Activated CD4-positive, alpha-beta T cell treated with anti-CD3 and anti-CD28 coated beads, Interleukin-2, Interleukin-4, amounts not matched to agents 100 ng/mL and 50 ng/mL, durations not matched to agents 16 hours and 8 hours (primary cell): ENCODE measurements around the gene PAX2.

ENCODE experiments used
- DNase-seq: peaks from one replicate; pipeline ENCODE4 v3.0.0-alpha.2; 2020; ENCODE audit warnings: low spot score

The PAX2 gene

GRCh38 chr10:100724531-100725027, 20.8 kb upstream of the PAX2 start:
- no peak for DNase-seq

GRCh38 chr10:100725071-100725471, 20.3 kb upstream of the PAX2 start:
- DNase-seq = no peak

DNA sequence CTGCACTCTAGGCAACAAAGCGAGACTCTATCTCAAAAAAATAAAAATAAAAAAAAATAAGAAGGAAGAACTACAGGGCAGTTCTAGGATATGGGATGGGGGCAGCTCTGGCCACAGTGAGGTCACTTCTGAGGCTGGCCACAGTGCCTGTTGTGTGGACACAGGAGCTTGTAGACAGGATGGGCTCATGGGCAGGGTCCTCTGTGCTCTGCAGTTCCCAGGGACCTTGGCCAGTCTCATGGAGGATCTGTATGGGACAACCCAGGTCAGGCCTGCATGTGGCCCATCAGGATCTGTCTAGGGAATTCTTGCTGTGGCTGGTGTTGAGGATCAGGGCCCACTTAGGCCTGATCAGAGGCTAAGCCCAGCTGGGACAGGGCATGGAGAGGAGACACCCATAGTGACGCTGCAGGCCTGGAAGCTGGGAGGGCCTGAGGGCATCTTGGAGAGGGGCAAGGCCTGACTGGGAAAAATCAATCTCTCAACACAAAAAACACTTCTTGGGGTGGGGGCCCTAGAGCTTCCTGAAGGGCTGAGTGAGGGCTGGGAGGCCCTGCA, 19.4 kb upstream of the PAX2 start:
- DNase-seq = no peak

DNA sequence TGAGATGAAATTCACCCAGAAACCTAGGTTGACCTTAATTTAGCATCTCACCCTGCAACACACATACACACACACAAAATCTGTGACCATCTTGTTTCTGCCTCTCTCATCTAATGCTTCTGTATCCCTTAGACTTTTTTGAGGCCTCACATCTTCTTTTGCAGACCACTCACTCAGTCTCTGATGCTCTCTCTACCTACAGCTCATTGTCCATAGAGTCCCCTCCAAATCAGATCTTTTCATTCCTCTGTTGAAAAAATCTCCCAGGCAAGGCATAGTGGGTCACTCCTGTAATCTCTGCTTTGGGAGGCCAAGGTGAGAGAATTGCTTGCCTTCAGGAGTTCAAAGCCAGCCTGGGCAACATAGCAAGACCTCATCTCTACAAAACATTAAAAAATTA, 17.6 kb upstream of the PAX2 start:
- no peak for DNase-seq

DNA sequence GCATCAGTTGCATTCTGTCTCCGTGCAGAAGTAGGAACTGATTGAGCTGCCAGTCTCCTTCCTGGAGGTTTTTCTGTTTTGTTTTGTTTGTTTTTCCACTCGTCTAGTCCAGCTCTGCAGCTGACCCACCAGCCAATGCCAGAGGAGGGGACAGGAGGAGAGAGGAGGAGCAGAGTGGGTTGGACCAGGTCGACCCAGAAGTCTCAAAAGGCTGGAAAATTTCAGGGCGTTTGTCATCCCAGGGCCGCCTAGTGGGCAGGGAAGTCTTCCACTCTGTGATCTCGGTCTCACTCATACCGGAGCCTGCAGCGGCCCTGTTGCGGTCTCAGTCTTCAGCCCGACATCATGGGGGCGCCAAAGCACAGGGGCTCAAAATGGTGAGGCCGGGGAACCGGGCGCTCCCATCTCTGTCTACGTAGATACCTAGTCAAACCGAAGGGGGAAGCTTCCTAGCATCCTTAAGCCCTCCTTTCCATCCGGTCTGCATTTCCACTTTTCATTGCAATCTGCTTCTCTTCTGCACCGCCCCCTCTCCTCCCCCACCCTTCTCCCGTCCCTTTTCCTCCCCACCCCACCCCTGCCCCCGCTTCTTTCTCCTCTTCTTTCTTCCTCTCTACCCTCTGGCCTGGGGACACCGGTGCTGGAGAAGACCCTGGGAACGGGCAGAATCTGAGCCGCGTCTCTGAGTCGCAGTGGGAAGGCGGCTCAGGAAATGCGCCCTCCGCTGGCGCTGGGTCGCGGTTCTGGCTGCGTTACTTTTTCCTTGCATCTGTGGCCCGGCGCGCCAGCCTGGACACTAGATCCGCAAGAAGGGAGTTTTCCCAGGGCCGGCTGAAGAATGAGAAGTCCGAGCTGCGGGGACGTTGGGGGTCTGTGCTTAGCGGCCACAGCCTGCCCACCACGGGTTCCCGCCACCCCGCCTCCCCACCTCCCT, 16.2 kb upstream of the PAX2 start:
- peak; percentile 33 for DNase-seq

DNA sequence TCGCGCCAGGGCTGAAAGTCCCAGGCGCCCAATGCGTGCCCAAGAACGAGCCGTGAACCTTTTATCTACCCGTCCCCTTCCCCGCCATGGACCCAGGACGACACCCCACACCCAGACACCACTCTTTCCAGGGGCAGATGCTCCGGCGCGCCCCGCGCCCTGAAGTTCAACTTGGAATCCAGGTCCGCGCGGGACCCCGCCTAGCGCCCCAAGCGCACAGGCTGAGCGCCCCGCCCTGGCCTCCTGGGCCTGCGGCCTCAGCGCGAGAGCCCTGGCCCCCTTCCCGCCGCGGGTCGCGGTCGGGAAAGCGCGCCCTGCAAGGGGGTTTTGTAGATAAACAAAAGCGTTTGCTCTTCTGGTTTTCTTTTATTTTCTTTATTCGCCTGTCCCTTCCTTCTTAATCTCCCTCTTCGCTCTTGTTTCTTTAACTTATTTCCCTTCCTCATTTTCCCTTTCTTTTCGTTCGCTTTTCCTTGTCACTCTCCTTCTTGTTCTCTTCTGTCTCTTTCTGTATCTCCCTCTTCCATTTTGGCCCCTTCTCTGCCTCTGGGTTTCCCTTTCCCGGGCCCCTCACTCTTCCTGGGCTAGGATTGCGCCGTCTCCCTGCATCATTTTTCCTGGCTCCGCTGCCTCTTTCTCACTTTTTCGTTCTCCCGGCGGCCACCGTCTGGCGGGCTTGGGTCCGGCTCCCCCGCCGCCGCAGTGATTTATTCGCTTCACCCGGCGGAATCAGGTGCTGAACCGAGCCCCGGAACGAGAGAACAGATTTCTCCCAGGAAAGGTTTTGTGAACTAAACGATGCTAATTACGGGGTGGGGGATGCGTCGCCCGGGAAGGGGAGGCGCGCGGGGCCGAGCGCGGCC, 15.3 kb upstream of the PAX2 start:
- DNase-seq = no peak

DNA sequence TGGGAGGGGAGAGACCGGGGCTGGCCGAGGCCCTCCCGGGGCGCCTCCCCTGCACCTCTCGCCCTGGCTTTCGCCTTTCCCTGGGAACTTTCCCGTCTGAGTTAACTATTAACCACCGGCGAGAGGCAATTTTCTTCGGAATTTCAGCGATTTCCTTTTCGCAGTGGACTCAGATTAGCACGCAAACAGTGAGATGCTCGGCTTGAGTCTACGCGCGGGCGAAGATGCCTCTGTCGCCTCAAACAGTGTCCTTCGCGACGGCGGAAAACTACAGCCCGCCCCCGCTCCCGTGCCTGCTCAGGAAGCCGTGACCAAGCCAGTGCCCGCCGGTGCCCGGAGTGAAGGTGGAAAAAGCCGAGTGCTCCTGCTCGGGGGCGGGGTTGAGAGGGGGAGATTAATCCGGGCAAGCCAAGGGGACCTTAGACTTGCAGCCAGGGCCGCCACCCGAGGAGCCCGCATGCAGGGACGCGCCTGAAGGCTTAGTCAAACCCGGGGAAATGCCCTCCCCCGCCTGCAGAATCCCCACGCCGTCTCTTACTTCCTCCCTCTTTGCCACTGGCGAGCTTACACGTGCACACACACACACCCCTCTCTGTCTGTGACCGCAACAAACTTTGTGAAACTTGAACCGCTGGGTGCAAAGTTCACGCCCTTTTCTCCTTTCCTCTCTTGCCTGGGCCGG, 14.5 kb upstream of the PAX2 start:
- DNase-seq = peak; percentile 29

DNA sequence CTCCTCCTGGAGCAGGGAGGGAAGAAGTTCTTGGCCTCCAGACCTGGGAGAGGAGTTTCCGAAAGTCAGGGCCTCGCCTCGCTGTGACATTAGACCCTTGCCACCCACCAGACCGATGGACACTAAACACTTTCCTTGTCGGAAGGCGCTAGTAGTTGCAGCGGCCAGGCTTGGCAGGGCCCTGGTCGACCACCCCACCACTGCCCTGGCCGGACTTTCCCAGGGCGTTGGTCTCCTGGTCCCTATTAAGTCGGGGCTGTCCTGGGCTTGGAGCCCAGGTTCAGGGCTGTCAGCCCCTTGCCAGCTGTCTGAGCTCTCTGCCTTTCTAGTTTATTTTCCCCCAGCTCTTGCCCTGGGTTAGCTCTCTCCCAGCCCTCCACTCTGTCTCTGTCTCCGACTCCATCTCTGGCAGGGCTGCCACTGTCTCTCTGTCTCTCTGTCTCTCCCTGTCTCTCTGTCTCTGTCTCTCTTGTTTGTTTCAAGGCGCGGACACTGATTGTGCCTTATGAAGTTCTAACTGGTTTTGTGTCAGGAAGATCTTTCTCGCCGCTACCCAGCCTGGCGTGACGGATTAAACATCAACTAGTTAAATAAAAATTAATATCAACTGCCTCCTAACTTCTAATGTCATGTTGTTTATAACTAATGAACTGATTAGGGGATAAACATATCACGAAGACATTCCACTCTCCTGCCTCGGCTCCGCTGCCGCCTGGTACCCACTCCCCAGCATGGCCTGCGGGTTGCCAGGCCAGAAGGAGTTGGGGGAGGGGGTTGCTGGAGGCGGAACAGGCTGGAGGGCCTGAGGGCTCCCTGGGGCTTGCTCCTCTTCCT, 13.8 kb upstream of the PAX2 start:
- DNase-seq = no peak

DNA sequence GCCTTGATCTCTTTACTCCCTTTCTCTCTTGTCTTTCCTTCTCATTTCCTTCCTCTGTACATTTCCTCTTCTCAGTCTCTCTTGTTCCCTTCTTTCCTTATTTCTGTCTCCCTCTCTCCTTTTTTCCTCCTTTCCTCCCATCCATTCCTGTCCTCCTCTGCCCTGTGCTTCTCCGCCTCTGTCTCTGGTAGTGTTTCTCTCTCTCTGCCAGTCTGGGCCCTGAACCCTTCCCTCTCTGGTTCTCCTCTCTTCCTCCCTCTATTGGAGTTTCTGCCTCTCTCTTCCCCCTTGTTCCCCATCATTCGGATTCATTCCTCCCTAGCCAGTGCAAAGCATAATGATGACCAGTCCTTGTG, 13.2 kb upstream of the PAX2 start:
- no peak for DNase-seq

DNA sequence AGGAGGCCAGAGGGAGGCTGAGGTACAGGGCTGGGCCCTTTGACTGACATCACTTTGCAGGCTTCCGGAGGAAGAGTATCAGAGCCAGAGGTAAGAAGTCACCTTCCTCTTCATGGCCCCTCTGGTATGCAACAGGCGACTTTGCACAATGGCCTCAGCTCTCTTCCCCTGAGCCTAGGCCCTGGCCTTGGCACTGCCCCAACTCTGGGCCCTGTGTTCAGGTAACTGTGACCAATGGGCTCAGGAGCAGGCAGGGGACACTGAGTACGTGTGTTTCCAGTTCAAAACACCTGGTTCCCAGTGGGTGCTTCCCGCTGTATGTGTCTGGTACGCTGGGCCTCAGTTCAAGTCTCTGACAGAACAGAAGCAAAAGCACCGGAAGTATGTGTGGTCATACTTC, 12.1 kb upstream of the PAX2 start:
- DNase-seq = no peak

DNA sequence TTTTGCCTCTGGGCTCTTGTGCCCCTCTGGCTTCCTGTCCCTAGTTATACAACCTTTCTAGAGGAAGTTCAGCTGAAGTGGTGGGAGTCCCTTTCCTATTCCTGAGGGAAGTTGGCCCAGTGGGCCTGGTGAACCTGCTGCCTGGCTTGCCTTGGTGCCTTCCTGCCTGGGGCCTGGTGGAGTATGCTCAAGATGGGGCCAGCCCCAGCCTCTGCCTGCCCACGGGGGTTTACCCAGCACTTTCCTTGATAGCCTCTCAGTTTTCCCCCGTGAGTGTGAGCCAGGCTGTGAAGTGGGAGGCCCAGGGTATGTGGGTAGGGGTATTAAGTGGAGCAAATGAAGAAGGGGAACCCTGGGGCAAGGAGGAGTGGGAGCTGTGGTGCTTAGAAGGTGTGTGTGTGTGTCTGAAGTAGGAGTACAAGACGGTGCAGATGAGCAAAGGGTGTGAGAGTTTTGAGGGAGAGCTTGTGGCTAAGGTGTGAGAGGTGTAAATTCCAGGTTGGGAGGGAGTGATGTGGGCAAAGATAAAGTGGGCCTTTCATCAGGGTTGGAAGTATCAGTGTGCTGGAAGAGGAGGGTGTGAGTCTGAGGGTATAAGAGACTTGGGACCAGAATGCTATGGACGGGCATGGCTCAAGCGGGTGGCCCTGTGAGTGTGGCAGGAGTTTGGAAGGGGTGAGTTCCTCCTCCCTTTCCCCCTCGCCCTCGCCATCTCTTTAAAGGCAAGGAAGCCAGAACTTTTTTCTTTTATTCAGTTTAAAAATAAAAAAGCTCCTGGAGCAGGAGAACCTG, 10.9 kb upstream of the PAX2 start:
- DNase-seq = no peak

DNA sequence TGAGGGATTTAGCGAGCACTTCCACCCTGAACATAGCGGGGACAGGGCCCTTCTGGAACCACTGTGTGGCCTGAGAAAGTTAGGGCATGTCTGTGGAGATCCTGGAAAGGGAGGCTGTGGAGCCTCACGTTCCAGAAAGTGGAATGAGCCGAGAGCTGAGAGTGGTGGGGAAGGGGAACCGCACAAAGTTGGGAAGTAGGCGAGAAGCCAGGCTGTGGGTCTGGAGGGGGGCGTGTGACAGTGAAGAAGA, 10.4 kb upstream of the PAX2 start:
- no peak for DNase-seq

- DNase-seq = no peak
Measured at GRCh38 chr10:100735337-100736143, 9.8 kb upstream of the PAX2 start.

DNA sequence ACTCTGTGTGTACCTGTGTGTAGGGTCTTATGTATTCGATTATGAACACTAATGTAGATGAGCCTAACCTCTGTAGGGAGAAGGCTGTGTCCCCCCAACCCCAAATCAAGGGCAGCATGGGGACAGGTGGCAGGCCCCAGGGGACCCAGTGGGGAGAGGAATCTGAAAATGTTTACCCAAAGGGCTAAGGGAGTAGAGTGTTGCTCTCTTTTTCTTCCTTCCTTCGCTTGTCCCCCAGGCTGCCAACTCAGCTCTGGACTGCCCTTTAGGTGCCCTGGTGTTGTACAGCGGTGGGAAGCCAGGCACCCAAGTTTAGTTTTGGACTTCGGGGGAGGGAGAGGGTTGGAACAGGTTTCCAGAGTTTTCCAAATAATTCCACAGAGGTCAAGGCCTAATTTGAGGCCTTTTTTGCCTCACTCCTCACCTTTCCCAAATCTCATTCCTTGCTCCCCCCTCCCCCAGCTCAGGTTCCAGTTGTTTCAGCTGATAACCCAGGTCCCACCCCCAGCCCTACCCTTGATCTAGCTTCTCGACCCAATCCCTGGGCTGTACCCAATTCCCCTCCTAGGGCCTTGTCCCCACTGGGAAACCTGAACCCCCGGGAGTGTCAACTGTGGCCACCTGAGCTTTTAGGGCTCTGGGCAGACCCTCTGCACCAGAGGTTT, 9.1 kb upstream of the PAX2 start:
- no peak for DNase-seq

DNA sequence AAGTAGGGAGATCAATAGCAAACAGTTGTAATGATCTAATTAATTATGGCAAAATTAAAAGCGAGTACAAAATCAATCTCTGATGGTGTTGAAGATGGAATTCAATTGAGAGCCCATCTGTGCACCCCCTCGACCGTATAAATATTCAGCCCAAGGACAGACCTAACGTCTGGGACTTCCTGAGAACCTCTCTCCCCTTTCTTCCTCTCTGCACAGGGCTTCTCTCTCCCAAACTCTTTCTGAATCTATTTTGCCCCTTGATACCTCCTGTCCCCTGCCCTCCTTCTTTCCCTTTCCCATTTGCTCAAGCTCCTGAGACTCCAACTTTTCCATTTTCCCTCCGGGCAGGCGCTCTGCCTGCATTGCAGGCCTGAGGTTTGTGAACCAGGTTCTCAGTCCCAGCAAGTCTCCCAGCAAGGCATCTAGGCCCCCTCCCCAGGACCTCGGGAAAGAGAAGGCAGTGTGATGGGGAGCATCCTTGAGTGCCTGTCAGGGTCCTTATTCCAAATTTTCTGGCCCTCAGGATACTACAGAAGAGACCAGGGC, 8.5 kb upstream of the PAX2 start:
- no peak for DNase-seq

DNA sequence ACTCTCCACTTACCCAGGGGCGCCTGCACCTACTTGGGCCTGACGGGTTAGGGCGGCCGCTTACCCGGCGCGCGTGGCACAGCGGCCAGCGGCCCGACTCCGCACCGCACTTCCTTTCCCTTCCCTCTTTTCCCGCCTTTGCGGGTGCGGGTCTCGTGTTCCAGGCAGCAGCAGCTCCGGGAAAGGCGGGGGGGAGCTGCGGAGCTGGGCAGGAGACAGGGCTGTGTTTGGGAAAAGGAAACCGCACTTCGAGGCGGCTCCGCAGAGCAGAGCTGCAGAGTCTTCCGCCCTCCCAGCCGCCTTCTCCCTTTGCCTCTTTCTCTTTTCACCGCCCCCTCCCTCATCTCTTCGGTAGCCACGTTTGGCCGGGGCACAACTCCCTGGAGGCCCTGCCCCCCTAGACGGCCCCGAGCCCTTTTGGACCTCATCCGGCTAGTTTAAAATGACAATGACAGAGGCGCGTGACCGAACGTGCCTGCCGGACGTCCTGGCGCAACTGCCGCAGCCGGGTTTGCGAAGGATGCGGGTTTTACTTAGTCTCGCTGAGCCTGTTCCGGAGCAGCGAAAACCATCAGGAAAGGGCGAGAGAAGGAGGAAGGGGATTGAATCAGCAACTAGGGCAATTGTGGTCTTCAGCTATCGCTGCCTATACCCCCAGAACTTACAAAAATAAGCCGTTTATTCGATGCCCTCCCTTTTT, 7.9 kb upstream of the PAX2 start:
- DNase-seq = no peak

GRCh38 chr10:100738055-100738827, 7.1 kb upstream of the PAX2 start:
- DNase-seq = no peak
